Natural killer cell (primary cell): ENCODE data around the gene FMNL1. TPM values are rescaled to one million over a fixed set of nuclear protein-coding genes. Genes with fewer than 3 reads are reported as not detected.

Experiments used
- ATAC-seq, 3 donors: fragments of 150-1000 bp in 2 of 3; fragments of 200-7000 bp in 1 of 3; cut with Tn5 transposase; 1 replicate in 1 of 3; 2 replicates in 2 of 3; pipeline ENCODE4 v1.10.0; 2021; ENCODE audit warnings: mild to moderate bottlenecking in 2 of 3, moderate library complexity in 2 of 3
- DNase-seq, 2 donors: peaks; one replicate each; pipeline versions ENCODE4 v3.0.0 to v3.0.0-alpha.2; 2013 to 2021; ENCODE audit warnings: mixed read lengths in 1 of 2
- H3K27ac ChIP-seq: one replicate; pipeline ENCODE4 v1.5.1; 2013; ENCODE audit warnings: mild to moderate bottlenecking, low read length
- H3K27me3 ChIP-seq: one replicate; pipeline ENCODE4 v1.6.1; 2013; ENCODE audit warnings: low read length; ENCODE audit not compliant: control insufficient read depth, insufficient read depth
- H3K36me3 ChIP-seq: one replicate; pipeline ENCODE4 v1.6.1; 2013; ENCODE audit warnings: low read length; ENCODE audit not compliant: control insufficient read depth, insufficient read depth
- H3K4me1 ChIP-seq: one replicate; pipeline ENCODE4 v1.6.1; 2013; ENCODE audit warnings: low read length; ENCODE audit not compliant: control insufficient read depth, insufficient read depth
- H3K4me3 ChIP-seq: one replicate; pipeline ENCODE4 v1.5.1; 2013; ENCODE audit warnings: low read length
- H3K9me3 ChIP-seq: one replicate; pipeline ENCODE4 v1.6.1; 2013; ENCODE audit warnings: low read length; ENCODE audit not compliant: control insufficient read depth, insufficient read depth
- H3K27ac Mint-ChIP-seq, 2 donors: one replicate each; pipeline ENCODE4 v1.8.0; 2022; ENCODE audit warnings: mild to moderate bottlenecking in 2 of 2, mixed read lengths in 2 of 2, moderate library complexity in 1 of 2
- H3K27me3 Mint-ChIP-seq, 2 donors: one replicate each; pipeline ENCODE4 v1.8.0; 2022; ENCODE audit warnings: low read depth in 2 of 2, mixed read lengths in 2 of 2
- H3K36me3 Mint-ChIP-seq: one replicate; pipeline ENCODE4 v1.8.0; 2022; ENCODE audit warnings: mixed read lengths
- H3K4me1 Mint-ChIP-seq, 2 donors: one replicate each; pipeline ENCODE4 v1.8.0; 2022; ENCODE audit warnings: mixed read lengths in 2 of 2
- H3K4me3 Mint-ChIP-seq: one replicate; pipeline ENCODE4 v1.8.0; 2022; ENCODE audit warnings: mild to moderate bottlenecking, moderate library complexity, mixed read lengths
- H3K9me3 Mint-ChIP-seq, 2 donors: one replicate each; pipeline ENCODE4 v1.8.0; 2022; ENCODE audit warnings: mixed read lengths in 2 of 2
- whole genome bisulfite sequencing: methylation state at CpG from one replicate; pipeline ENCODE4 v1.1.7; 2013; ENCODE audit warnings: missing lambda C conversion rate; ENCODE audit not compliant: insufficient coverage; 5-methylcytosine and 5-hydroxymethylcytosine counted together
- intact Hi-C: fragments of 100-400 bp; cut with micrococcal nuclease; formaldehyde crosslinking; loops from one replicate; pipeline ENCODE4 v1.14.2; 2022
- total RNA-seq, 4 donors: library from RNA; stranded (reverse); fragments of 120-200 nt in 1 of 4; gene quantifications; one replicate each; pipeline versions ENCODE4 v1.2.3 to v1.2.4, GENCODE V29; 2013 to 2022
- TF ChIP-seq, protein P1 (sequence below): fragments of 200-600 bp; IDR thresholded peaks from one replicate; pipeline ENCODE4 v1.8.0; 2022; ENCODE audit warnings: antibody characterized with exemption

FMNL1 gene
- total RNA-seq, 3 donors from 2014 or later (not counting 1 experiment from before 2014, with no cell fraction given), result 741 to 836 (median 752) TPM

- no peaks in the 10 kb centered on the region for H3K27me3 ChIP-seq
- peaks cover 28% of the 10 kb centered on the region for H3K36me3 ChIP-seq
- peaks cover 20% of the 10 kb centered on the region for H3K4me1 ChIP-seq
- DNase-seq (peak; percentile 42 to 81), ATAC-seq (peak; percentile 76 to 83 (median 78))
- Mint-ChIP-seq H3K4me1 (peaks cover 0 to 15% of the 10 kb centered on the region in 2 donors), H3K27ac (peak within 1 kb of the TSS in 1 of 2 donors; percentile 81), H3K9me3 (no peaks in the 10 kb centered on the region), H3K27me3 (no peaks in the 10 kb centered on the region), H3K36me3 (no peaks in the 10 kb centered on the region), H3K4me3 (peak within 1 kb of the TSS; percentile 84)
- 2% methylated on average over 68 of the region's 68 CpGs for WGBS
- intact Hi-C loops, result loop anchor here (2.0 kb wide), 1 partner anchor 15 kb away; no protein-coding TSS in a partner anchor
- TF ChIP-seq, protein P1, sequence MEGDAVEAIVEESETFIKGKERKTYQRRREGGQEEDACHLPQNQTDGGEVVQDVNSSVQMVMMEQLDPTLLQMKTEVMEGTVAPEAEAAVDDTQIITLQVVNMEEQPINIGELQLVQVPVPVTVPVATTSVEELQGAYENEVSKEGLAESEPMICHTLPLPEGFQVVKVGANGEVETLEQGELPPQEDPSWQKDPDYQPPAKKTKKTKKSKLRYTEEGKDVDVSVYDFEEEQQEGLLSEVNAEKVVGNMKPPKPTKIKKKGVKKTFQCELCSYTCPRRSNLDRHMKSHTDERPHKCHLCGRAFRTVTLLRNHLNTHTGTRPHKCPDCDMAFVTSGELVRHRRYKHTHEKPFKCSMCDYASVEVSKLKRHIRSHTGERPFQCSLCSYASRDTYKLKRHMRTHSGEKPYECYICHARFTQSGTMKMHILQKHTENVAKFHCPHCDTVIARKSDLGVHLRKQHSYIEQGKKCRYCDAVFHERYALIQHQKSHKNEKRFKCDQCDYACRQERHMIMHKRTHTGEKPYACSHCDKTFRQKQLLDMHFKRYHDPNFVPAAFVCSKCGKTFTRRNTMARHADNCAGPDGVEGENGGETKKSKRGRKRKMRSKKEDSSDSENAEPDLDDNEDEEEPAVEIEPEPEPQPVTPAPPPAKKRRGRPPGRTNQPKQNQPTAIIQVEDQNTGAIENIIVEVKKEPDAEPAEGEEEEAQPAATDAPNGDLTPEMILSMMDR, result no peak
- H3K9me3 ChIP-seq, result no peaks in the 10 kb centered on the region
- H3K27ac ChIP-seq, result peak within 1 kb of the TSS; percentile 52
- peak within 1 kb of the TSS; percentile 62 for H3K4me3 ChIP-seq
Measured at GRCh38 chr17:45261577-45262515, 40.2 kb downstream of the FMNL1 start, which contains the start of gene SPATA32. Gene SPATA32, minus strand, starts transcription at chr17:45262094. Its CDS starts 78 bp downstream, at chr17:45262016.

DNA sequence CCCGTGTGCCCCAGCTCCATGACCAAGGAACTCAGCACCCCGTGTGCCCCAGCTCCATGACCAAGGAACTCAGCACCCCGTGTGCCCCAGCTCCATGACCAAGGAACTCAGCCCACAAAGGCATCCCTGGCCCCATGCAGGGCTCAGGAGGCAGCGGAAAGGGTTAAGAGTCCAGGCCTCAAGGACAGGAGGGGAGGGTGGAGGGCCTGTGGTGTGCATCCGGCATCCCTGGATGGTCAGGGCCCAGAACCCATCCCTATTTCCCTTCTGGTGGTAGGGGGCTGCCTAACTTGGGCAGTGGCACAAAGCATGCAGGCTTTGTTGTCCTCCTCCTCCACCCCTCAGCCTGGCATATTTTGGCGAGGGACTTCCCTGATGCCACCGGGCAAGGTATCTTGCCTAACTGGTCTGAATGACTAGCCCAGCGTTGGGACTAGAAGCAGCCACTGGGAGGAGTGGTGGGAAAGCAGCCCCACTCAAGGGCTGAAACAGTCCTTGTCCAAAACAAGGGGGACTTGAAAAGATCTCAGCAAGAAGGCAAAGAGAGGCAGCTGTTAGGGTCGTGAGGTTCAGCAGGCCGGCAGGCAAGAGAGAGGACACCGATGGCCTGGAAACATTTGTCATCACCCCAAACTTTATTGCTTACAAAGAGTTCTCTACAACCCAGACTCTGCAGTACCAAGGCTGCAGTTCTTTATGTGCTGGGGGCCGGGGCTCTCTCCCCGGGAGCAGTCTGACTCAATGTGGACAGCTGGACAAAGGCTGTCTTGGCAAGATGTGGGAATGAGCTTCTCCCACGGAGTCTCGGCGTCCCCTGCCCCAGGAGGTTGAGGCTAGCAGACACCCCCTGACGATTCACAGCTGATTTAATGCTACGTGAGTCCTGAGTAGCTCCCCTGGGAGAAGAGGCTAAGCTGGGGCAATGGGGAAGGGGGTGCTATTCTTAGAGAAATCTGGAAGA is 41.1 kb downstream of the FMNL1 start:
- H3K27ac ChIP-seq, result peak overlapping the region; percentile 52
- H3K9me3 ChIP-seq, result no peaks in the 10 kb centered on the region
- H3K36me3 ChIP-seq, result peaks cover 37% of the 10 kb centered on the region
- peaks cover 0 to 15% of the 10 kb centered on the region in 2 donors for H3K4me1 Mint-ChIP-seq
- H3K36me3 Mint-ChIP-seq, result no peaks in the 10 kb centered on the region
- peaks cover 20% of the 10 kb centered on the region for H3K4me1 ChIP-seq
- DNase-seq (no peak), ATAC-seq (peak in 1 of 3 donors; percentile 6)
- H3K4me3 ChIP-seq, result peak overlapping the region; percentile 62
- TF ChIP-seq, protein P1, result no peak
- intact Hi-C loops, result loop anchor here (2.0 kb wide), 1 partner anchor 16 kb away; no protein-coding TSS in a partner anchor
- 81% methylated on average over 17 of the region's 18 CpGs for WGBS
- H3K27me3 ChIP-seq, result no peaks in the 10 kb centered on the region
- peak overlapping the region in 1 of 2 donors; percentile 81 for H3K27ac Mint-ChIP-seq
- H3K9me3 Mint-ChIP-seq, result no peaks in the 10 kb centered on the region
- H3K27me3 Mint-ChIP-seq, result no peaks in the 10 kb centered on the region
- H3K4me3 Mint-ChIP-seq, result peak overlapping the region; percentile 84

DNA sequence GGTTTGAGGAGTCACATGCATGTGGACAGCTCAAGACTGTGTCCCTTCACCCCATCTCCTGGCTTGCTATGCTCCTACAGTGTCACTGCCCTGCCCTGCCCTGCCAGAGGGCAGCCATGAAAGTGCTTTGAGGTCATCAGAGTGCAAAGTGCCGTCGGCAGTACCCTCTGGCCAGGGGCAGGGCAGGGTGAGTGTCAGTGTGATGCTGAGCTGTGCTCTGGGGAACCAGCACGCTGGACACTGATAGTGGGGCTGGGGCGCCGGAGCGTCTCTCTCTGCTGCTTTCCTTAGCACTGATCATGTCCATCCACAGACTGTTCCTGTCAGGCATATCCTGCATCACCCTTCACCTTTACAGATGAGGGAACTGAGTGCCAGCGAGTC is 41.8 kb downstream of the FMNL1 start:
- no peak overlapping the region for H3K27ac Mint-ChIP-seq
- Histone ChIP-seq H3K4me3 (no peak overlapping the region), H3K4me1 (peaks cover 20% of the 10 kb centered on the region), H3K36me3 (peaks cover 43% of the 10 kb centered on the region), H3K27me3 (no peaks in the 10 kb centered on the region), H3K9me3 (no peaks in the 10 kb centered on the region), H3K27ac (no peak overlapping the region)
- ATAC-seq (no peak), DNase-seq (no peak)
- H3K4me3 Mint-ChIP-seq, result no peak overlapping the region
- intact Hi-C loops, result loop anchor here (2.0 kb wide), 1 partner anchor 17 kb away; no protein-coding TSS in a partner anchor
- H3K36me3 Mint-ChIP-seq, result no peaks in the 10 kb centered on the region
- no peaks in the 10 kb centered on the region for H3K9me3 Mint-ChIP-seq
- WGBS, result 95% methylated on average over 7 of the region's 7 CpGs
- peaks cover 0 to 15% of the 10 kb centered on the region in 2 donors for H3K4me1 Mint-ChIP-seq
- TF ChIP-seq, protein P1, result no peak
- H3K27me3 Mint-ChIP-seq, result no peaks in the 10 kb centered on the region
